Stimulated activated CD4-positive, alpha-beta T cell treated with anti-CD3 and anti-CD28 coated beads, Interleukin-4, amount 100 ng/mL, for 4 hours (primary cell): ENCODE results near the gene VPS45.
A peak's percentile ranks its signal among the peaks of the same experiment; 100 is the strongest.

Experiments
- DNase-seq, 2 experiments: peaks; one replicate each; pipeline ENCODE4 v3.0.0-alpha.2; 2020

Gene VPS45

DNA sequence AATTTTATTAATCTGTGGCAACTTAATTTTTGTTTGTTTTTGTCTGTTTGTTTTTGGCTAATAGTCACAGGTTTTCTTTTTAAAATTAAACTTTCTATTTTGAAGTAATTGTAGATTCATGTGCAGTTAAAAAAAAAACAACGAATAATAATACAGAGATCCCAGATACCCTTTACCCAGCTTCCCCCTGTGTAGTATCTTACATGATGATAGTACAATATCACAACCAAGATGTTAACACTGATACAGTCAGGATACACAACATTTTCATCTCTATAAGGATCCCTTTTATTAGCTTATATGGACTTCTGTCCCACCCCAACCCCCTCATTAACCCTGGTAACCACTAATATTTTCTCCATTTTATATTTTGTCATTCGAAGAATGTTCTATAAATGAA is 5.9 kb downstream of the VPS45 start:
- DNase-seq: no peak

DNA sequence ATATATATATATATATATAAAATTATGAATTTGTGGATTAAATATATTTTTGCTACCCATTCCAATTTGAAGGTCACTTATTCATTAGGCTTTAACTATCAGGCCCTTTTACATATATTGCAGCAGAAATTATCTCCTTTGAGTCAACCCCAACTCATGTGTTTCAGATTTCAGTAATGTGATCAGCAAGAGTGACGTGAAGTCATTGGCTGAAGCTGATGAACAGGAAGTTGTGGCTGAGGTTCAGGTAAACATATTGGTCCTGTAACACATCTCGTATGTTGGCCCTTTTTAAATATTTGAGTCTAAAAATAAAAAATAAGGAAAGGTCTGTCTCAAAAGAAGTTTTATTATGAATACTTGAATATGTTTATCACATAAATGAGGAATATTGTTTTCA is 8.5 kb downstream of the VPS45 start:
- no peak for DNase-seq

DNA sequence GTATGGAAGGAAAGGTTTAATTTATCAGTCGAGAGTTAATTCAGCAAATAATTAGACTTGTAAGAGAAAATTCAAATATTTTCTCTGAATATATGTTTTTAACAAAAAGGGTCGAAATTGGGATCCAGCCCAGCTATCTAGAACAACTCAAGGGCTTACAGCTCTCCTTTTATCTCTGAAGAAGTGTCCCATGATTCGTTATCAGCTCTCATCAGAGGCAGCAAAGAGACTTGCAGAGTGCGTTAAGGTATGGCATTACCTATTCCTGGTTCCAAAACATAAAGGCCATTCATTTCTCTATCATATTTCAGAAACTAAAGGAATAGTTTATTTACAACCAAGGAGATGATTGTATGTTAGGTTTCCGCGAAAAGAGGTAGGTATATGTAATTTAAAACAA is 9.4 kb downstream of the VPS45 start:
- DNase-seq: no peak

DNA sequence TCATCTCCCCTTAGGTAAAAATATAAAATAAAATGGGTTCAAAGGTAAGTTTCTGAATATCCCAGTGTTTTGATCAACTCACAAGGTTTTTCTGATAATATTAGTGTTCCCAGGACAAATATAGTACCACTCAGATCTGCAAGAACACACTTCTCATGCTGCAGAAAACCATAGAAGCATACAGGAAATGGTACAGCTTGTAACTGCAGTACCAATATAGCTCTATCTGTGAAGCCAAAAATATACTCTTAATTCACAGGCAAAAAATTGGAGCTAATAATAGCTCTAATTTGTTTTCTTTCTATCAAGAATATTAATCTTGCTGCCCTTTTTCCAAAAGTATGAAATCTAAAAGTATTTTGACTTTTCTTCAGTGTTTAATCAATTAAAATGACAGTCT is 13.2 kb downstream of the VPS45 start:
- DNase-seq: no peak

DNA sequence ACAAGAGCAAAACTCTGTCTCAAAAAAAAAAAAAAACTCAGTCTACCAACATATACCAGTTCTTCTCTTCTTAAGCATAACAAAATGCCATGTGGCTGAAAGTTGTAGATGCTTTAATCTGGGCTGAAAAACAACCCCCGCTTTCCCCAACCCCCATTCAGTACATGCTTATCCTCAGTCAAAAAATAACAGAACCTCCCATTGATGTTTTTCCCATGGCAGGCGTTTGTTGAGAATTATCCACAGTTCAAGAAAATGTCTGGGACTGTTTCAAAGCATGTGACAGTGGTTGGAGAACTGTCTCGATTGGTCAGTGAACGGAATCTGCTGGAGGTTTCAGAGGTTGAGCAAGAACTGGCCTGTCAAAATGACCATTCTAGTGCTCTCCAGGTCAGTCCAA is 14.9 kb downstream of the VPS45 start:
- DNase-seq: no peak

DNA sequence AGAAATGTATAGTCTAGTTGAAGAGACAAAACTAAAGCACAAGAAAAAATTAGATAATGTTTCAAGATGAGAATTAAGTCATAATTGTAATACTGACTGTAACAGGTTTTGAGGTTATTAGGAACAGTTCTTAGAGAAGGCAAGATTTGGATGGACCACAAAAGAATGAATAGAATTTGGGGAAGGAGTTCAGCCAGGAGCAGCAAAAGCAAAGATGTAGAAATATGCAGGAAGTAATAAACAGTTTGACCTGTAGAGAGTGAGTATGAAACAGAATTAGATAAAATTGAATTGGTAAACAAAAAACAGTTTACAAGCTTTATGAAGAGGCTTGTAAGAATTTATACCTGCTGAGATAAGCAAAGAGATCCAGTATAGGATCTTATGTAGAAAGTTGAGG is 16.3 kb downstream of the VPS45 start:
- no peak for DNase-seq

DNA sequence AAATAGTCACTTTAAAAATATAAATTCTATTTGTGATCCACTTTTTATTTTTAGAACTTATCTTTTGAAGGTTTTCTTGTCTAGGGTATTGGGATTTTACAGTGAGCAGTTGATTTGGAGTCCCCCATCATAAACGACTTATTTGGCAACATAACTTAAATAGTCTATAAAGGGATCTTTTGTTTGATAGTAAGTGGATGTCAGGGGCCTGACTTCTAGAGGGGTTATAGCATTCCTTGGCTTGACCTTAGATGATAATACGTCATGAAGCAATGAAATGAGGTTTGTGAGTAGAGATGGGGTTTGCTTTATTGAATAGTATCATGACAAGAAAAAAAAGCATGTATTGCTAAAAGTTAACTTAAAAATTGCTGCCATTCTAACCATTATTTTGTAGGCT is 17.8 kb downstream of the VPS45 start:
- no peak for DNase-seq

DNA sequence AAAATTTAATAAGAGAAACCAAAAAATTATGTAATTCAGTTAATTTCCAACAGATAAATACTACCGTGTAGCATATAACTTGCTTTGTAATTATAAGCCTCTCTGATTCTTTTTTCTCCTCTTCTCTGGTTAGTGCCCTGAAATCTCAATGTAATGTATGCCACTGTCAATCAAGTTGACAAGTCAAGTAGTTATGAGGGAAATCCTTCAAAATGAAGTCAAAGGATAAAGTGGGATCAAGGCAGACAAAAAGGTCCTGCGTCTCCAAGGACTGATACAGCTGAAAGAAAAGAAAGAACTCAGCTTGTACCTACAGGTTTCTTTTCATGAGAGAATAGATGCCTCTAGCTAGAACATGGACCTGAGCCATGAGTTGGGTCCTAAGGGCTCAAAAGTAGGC is 19.8 kb downstream of the VPS45 start:
- DNase-seq: no peak

DNA sequence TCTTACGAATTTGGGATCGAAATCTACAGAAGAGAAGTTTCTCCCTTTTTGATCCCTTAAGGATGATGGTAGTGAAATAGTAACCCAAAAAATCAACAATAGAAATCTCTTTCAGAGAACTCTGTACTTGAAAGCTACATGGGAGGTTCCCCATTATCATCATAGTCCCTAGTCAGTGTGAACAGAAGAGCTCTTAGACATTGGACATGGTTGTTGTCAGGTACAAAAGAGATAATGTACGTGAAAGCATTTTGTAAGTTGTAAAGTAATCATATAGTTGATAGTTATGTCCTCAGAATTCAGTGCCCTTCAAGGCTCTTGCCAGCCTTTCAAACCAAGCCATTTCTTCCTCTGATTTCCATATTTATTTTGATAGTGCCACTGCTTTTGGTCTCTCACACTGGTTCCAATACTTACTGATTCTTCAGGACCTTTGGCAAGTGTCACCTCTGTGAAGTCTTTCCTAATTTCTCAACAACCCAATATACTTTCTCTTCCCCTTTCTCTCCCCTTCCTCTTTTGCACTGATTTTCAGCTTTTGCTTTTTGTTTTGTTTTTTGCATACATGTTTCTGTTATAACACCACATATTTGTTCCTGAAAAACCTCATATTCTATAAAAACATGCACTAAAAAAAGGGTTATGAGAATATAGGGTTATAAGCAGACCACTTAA is 22.4 kb downstream of the VPS45 start:
- no peak for DNase-seq

DNA sequence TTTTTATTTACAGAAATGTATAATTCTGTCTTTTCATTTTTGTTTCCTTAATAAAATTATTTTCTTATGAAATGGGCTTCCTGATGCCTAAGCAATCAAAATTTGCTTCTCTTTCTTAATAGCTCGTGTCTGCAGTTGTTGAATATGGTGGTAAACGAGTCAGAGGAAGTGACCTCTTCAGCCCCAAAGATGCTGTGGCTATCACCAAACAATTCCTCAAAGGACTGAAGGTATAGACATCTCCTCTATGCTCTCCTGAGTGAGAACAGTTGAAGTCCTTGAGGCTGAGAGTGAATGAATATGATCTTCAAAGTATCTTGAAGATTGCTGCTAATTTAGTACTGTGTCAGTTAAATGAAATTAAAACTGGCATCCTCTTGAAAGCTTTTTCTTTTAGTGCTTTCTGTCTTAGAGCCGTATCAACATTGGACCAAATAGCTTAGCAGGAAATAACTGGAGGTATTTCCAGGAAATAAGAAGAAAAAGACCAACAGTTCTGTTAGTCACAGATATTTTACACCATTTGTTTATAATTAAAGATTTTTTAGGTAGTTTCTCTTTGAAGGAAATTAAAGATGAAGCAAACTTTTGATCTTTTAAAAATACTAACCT is 24.7 kb downstream of the VPS45 start:
- DNase-seq: no peak

DNA sequence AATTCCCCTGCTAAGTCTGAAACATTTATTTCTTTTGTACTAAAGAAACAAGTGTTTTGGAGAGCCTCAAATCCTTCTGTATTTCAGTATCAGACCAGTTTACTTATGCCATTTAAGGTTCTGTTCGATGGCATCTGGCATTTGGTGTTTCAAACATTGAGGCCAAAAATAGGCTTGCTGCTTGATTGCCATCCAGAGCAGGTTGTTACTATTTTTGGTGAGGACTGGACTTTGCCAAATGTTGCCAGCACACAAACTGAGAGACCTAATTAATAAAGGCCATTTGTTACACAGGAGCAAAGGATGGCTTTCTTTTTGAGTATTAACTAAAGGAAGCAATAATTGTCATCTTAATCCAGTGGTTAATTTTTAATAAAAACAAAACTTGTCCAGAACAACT is 26.2 kb downstream of the VPS45 start:
- DNase-seq: no peak

DNA sequence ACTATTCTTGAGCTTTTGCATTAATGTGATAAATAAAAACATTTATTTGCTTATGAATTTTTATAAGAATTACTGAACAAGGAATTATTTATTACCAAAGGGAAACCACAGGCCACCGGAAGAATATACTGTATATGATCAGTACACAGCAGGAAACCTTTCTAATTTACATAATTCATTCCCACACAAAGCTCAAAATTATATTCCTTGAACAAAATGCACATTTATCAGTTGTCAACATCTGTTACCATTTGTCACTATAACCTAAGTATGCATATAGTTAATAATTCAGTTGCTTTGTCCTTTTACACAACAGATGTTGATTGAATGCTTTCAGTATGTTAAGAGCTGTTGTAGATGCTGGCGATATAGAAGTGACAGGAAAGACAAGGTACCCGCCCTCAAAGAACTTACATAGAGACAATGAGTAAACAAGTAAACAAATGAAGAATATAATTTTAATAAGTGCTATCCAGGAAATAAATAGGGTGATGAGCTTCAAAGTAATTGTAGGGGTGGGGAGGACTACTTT is 27.2 kb downstream of the VPS45 start:
- no peak for DNase-seq

DNA sequence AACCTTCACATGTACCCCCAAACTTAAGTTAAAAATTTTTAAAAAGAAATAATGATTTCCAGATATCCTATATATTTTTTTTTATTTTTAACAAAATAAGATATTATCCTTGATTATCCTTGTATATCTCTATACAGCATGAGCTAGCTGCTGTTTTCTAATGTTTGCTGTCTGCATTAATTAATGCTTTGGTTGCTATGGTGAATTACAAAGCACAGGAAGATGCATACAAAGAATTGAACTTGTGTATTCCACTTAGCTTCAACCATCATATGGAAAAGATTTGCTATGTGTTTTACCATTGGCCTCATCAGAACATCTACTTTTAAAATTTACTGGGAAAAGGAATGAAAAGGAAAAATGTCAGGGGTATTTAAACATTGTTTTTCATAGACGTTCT is 35.4 kb downstream of the VPS45 start:
- no peak for DNase-seq

DNA sequence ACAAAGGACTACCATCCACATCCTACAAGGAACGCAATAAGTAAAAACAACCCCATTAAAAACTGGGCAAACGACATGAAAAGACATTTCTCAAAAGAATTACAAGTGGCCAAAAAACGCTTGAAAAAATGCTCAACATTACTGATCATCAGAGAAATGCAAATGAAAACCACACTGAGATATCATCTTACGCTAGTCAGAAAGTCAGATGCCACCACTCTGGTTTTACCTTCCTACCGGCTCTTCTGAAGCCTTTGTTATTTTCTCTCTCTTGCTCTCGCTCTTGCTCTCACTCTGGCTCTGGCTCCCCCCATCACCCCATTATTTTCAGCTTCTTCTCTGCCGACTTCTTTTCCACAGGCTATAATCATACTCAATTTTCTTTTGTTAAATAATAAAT is 38.8 kb downstream of the VPS45 start:
- DNase-seq: no peak

DNA sequence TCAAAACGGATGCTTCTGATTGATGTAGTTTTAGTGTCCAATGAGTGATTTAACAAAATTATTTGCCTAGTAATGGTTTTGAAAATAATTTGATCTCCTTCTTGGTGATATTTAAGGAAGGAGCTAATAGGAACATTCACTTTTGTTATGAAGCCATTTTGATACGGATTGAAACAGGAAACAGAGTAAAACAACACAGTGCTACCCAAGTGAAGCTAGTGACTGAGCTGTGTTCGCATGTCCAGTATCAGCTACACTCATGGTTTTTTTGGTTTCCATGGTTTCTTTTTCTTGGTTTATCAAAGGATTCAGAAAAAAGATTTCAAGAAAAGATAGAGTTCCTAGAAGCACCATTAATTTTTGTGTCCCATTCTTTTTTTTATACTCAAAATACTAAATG is 42.0 kb downstream of the VPS45 start:
- no peak for DNase-seq

DNA sequence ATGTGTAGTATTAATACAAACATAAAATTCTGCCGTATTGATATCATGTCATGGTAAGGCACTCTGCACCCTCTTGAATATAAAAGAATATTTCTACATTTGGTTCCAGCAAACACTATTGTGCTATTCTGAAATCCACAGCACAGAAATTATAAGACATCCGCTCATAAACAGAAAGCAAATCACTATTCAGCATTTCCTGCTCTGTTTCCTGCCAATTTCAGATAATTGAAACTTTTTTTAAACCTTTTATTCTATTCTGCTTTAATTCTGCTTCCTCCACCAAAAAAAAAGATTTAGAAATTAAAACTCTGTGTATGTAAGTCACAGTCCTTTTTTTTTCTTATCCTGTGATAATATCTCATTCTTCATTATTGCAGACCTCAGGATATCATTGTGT is 42.5 kb downstream of the VPS45 start:
- DNase-seq: no peak

DNA sequence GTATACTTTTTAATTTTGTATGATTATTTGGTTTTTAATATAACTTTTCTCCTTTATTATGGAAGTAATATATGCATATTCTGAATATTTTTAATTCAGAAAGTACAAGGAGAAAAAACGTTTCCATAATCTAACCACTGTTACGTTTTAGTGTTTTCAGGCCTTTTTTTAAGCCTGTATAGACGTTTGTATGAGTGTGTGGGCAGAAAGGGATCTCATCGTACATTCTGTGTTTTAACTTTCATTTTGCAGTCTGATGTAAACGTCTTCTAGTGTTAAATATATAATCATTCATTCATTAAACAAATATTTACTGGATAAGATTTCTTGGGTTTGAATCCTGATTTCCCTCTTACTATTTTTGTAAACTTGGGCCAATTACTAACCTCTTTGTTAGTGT is 44.1 kb downstream of the VPS45 start:
- DNase-seq: no peak

DNA sequence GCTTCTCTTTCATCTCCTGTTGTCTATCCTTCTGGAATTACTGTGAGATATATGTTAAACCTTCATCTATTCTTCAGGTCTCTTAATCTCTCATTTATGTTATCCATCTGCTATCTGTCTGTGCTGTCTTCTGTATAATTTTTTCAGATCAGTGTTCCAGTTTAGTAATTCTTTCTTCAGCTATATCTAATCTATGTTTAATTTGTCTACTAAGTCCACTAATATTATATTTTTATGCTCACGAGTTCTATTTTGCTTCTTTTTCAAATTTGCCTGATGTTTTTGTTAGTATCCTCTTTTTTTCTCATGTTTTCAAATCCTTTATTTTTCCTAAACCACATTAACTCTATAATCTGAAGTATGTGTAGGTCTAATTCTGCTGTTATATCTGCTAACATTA is 47.5 kb downstream of the VPS45 start:
- DNase-seq: no peak

DNA sequence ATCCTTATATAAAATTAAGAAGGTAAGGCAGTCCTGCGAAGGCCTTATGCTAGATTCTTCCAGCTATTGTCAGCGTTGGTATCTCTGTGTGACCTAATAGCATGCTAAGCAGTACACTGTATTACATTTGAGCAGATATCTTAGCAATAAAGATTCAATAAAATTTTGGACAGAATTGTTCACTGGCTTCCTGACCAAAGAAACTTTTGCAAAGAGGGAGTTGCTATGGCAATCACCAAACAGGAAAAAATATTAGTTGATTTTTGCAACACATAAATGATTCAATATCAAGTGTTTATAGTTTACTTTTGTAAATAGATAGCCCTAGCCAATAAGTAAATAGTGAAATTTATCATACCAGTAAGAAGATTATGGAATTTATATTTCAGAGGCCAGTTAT is 51.1 kb downstream of the VPS45 start:
- no peak for DNase-seq

DNA sequence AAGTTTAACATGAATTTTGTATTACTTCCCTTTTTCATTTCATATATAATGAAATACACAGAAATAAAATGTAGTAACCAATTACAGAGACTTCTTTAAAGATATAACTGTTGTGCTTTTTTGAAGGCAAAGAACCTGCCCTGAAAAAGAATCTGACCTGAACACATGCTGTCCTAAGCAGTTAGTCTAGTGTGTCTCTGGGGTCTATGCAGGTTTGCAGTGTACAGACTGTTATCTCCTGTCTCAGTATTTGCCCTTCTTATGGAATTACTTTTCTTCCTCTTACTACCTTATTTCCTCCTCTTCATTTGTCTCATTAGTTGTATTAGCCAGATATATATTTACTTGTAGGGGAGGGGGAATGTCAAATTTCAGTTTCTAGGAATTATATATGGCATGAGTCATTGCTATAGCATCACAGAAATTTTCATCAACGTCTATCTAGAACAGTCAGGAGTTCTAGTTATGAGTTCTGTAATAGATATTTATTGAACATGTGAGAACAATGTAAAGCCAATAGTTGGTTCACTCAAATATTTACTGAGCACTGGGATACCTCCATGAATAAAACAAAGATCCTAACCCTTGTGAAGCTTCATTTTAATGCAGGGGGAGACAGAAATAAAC is 53.8 kb downstream of the VPS45 start:
- DNase-seq: no peak

DNA sequence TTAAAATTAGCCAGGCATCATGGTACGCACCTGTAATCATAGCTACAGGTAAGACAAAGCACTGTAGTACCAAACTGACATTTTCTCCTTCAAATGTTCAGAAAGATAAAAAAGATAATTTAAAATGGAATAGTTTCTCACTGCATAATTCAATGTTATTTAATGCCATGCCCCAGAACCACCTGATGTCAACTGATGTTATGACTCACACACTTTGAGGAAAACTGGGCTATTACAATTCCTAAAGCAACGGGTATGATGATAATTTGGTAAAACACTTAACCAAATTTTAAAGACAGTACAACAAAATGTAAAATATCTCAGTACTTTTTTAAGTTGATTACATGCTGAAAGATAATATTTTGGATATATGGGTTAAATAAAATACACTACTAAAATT is 59.2 kb downstream of the VPS45 start:
- no peak for DNase-seq

DNA sequence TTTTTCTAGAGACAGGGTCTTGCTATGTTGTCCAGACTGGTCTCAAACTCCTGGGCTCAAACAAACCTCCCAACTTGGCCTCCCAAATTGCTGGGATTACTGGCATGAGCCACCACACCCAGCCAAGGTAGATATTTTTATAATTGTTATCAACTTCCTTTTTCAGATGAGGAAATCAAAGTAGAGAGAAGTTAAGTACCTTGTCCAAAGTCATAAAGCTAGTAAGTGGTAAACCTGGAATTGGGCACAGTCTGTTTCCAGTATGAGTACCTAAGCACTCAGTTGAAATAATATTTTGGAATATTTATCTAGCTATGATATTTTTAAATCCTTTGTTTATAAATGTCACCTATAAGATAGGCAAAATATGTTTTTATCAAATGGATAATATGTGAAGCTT is 59.9 kb downstream of the VPS45 start:
- no peak for DNase-seq

DNA sequence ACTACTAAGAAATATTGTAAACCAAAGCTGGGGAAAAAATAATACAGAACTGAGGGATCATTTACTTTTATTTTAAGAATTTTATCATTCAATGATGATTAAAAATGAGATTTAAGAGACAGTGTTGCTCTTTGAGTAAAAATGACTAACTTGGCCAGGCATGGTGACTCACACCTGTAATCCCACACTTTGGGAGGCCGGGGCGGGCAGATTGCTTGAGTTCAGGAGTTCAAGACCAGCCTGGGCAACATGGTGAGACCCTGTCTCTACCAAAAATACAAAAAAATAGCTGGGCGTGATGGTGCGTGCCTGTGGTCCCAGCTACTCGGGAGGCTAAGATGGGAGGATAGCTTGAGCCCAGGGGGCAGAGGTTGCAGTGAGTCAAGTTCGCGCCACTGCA is 60.3 kb downstream of the VPS45 start:
- peak in 1 of 2 experiments; percentile 31 for DNase-seq

DNA sequence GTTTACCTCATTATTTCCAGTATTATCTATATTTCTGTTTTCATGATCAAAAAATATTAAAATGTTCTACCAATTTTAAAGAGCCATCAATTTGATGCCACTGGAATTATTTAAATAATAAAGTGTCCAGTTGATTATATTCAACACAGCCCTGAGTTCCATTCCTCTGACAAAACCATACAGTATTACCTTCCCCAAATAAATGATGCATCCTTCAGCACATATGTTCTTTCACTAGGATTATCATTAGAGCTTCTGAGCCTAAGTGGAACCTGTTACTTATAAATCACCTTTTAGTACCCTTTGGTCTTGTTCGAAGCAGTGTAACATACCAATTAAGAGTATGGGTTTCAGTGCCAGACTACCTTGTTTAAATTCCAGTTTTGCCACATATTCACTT is 64.8 kb downstream of the VPS45 start:
- DNase-seq: no peak

DNA sequence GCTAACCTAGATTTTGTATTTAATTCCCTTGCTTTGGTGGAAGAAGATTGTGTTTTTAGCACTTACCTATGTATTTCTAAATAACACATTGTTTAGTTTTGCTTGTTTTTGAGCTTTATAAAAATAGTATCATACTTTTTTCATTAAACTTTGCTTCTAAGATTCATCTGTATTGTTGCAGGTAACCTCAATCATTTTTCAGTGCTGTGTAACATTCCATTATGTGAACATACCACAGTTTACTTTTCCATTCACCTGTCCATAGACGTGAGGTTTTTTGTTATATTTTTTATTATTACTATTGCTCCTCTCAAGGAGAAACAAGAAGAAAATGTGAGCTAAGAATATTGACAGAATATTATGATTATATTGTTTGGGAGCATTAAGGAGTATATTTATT is 67.0 kb downstream of the VPS45 start:
- DNase-seq: no peak
